Naive B cell (primary cell): ENCODE measurements around the gene KMT5B. TPM values are rescaled to one million over a fixed set of nuclear protein-coding genes. Genes with fewer than 3 reads are reported as not detected.

ENCODE experiments used
- ATAC-seq, 2 donors: fragments of 150-1000 bp; cut with Tn5 transposase; 2 replicates each; pipeline ENCODE4 v1.10.0; 2021; ENCODE audit warnings: low read depth in 2 of 2, mild to moderate bottlenecking in 2 of 2, moderate library complexity in 2 of 2
- DNase-seq: peaks from one replicate; pipeline ENCODE4 v3.0.0; 2022
- H3K27ac Mint-ChIP-seq, 6 donors: one replicate each; pipeline ENCODE4 v1.8.0; 2020 to 2022; ENCODE audit warnings: mild to moderate bottlenecking in 6 of 6, mixed read lengths in 6 of 6, moderate library complexity in 5 of 6, inconsistent platforms in 2 of 6
- H3K27me3 Mint-ChIP-seq, 3 donors: one replicate each; pipeline ENCODE4 v1.8.0; 2021 to 2022; ENCODE audit warnings: mixed read lengths in 3 of 3, mild to moderate bottlenecking in 1 of 3
- H3K36me3 Mint-ChIP-seq, 2 donors: one replicate each; pipeline ENCODE4 v1.8.0; 2020 to 2022; ENCODE audit warnings: mixed read lengths in 2 of 2, inconsistent platforms in 1 of 2, mild to moderate bottlenecking in 1 of 2
- H3K4me1 Mint-ChIP-seq, 3 donors: one replicate each; pipeline ENCODE4 v1.8.0; 2020 to 2022; ENCODE audit warnings: mixed read lengths in 3 of 3, inconsistent platforms in 1 of 3, mild to moderate bottlenecking in 1 of 3, moderate library complexity in 1 of 3
- H3K4me3 Mint-ChIP-seq, 8 donors: one replicate each; pipeline ENCODE4 v1.8.0; 2020 to 2022; ENCODE audit warnings: mild to moderate bottlenecking in 8 of 8, mixed read lengths in 8 of 8, moderate library complexity in 8 of 8, inconsistent platforms in 2 of 8
- H3K9me3 Mint-ChIP-seq, 7 donors: one replicate each; pipeline ENCODE4 v1.8.0; 2020 to 2022; ENCODE audit warnings: mixed read lengths in 7 of 7, mild to moderate bottlenecking in 5 of 7, inconsistent platforms in 2 of 7, moderate library complexity in 1 of 7
- polyA plus RNA-seq, 6 donors: library from polyadenylated mRNA; unstranded; fragments of 300-500 nt; fragmentation: Illumina TruSeq; gene quantifications; one replicate each; pipeline ENCODE4 v1.2.3, GENCODE V29; 2021; ENCODE audit warnings: low read depth in 6 of 6

The KMT5B gene
- polyA plus RNA-seq, 6 donors from 2014 or later = 34.7 to 67.8 (median 46.3) TPM

DNA sequence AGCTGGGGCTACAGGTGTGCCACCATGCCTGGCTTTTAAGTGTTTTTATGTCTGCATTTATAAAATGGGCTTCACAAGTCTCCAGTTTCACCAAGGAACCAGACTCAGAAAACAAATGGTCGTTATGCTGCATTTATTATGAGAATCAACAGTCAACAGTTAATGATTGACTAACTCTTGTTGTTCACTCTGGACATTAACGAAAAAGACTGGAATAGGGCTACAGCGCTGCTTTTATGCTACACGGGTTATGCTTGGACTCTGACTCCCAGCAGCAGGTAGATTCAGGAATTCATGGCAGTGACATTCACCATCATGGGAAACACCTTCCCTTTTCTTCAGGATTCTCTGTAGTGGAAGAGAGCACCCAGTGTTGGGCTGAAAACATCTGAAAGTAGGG, 47.5 kb downstream of the KMT5B start:
- H3K36me3 Mint-ChIP-seq = peaks cover 15 to 22% of the 10 kb centered on the region in 2 donors
- peaks cover 0 to 4% (median 0%) of the 10 kb centered on the region in 3 donors for H3K4me1 Mint-ChIP-seq
- DNase-seq (no peak), ATAC-seq (no peak)
- H3K27ac Mint-ChIP-seq = peak overlapping the region in 1 of 6 donors; percentile 38
- no peaks in the 10 kb centered on the region for H3K27me3 Mint-ChIP-seq
- no peaks in the 10 kb centered on the region for H3K9me3 Mint-ChIP-seq
- no peak overlapping the region for H3K4me3 Mint-ChIP-seq

DNA sequence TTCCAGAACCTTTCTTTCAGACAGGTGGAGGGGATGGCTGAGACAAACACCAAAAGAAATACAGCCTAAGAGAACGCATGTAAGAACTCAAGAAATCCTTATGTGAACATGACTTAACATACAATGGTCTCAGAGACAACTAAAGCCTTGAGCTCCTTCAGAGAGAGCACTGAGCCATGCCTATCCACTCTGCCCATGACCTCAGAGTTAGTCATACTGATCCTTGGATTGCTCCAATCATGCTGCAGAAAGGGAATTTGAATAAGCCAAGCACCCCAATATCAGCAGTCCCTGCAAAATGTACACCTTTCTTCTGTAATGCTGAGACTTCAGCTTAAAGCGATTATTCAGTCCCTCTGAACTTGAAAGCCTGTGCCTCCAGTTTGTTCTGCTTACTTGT, 48.7 kb downstream of the KMT5B start:
- no peaks in the 10 kb centered on the region for H3K27me3 Mint-ChIP-seq
- H3K27ac Mint-ChIP-seq = peak overlapping the region in 2 of 6 donors; percentile 52 to 82
- no peaks in the 10 kb centered on the region for H3K9me3 Mint-ChIP-seq
- peaks cover 13 to 15% of the 10 kb centered on the region in 2 donors for H3K36me3 Mint-ChIP-seq
- DNase-seq = no peak
- H3K4me1 Mint-ChIP-seq = peaks cover 0 to 4% (median 0%) of the 10 kb centered on the region in 3 donors
- no peak for ATAC-seq
- H3K4me3 Mint-ChIP-seq = no peak overlapping the region

DNA sequence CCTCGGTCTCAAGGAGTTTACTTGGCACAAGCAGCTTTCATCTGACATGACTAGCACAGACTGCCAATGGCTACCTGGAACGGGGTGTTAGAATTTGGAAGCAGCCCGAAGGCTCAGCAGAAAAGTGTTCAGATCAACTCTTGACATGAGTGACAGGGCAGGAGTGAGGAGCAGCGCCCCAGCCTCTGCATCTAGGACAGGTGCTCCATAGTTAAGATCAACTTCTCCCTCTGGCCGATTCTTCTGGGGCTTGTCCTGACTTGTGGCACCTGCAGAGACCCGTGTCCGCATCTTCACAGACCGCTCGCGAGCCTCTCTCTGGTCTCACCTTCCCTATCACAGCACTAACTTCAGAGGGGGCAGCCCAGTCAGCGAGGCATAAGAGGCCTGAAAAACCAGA, 49.4 kb downstream of the KMT5B start:
- H3K27ac Mint-ChIP-seq = peak overlapping the region in 2 of 6 donors; percentile 10 to 52
- peaks cover 0 to 2% (median 0%) of the 10 kb centered on the region in 3 donors for H3K4me1 Mint-ChIP-seq
- H3K27me3 Mint-ChIP-seq = no peaks in the 10 kb centered on the region
- DNase-seq = no peak
- ATAC-seq = no peak
- peak overlapping the region in 1 of 8 donors; percentile 52 for H3K4me3 Mint-ChIP-seq
- no peaks in the 10 kb centered on the region for H3K9me3 Mint-ChIP-seq
- H3K36me3 Mint-ChIP-seq = peaks cover 10 to 11% of the 10 kb centered on the region in 2 donors

DNA sequence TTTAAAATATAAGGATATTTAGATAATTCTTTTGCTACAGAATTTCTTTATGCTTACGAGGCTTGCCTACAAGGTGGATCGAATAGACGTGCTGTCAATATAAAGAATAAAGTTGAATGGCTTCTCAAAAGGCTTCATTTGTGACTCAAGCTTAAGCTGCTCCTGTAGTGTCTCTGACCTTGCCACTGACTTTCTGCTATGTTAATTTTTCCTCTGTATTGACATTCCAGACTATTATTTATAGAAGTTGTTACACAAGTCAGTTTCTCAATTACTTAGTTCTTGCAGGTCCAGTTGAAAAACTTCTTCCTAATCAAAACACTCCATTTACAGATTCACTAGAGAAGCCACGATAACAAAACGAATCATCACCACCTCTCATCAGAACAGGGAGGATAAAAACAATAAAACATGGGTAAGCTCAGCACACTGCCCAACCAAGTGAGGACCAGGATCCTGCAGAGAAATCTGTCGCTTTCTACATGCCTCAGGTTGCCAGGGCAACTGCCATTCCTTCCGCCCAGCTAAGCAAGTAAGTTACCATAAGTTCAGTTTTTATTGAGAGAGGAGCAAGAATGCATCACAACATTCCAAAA, 52.9 kb downstream of the KMT5B start:
- H3K4me1 Mint-ChIP-seq = peaks cover 0 to 3% (median 0%) of the 10 kb centered on the region in 3 donors
- no peaks in the 10 kb centered on the region for H3K36me3 Mint-ChIP-seq
- H3K27ac Mint-ChIP-seq = no peak overlapping the region
- no peaks in the 10 kb centered on the region for H3K9me3 Mint-ChIP-seq
- ATAC-seq (no peak), DNase-seq (no peak)
- H3K4me3 Mint-ChIP-seq = no peak overlapping the region
- H3K27me3 Mint-ChIP-seq = no peaks in the 10 kb centered on the region

DNA sequence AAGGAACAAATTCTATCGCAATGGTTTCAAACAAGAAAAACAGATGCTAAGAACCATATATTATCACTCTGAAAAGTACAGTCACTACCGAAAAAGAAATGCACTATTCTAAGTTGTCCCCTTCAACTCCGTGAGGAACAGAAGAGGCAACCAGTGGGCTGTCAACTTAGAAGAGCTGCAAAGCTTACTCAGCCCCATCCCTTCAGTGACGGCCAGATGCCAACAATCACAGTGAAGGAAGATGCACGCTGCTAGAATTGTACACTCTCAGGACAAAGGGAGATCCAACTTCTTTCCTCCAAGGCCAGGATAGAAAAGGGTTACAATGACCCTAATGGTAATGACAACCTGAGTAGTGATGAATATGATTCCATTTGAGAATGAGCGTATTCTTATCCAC, 53.4 kb downstream of the KMT5B start:
- H3K4me1 Mint-ChIP-seq = peaks cover 0 to 3% (median 0%) of the 10 kb centered on the region in 3 donors
- H3K4me3 Mint-ChIP-seq = no peak overlapping the region
- H3K27me3 Mint-ChIP-seq = no peaks in the 10 kb centered on the region
- DNase-seq (no peak), ATAC-seq (no peak)
- peak overlapping the region in 2 of 6 donors; percentile 33 to 44 for H3K27ac Mint-ChIP-seq
- no peaks in the 10 kb centered on the region for H3K9me3 Mint-ChIP-seq
- H3K36me3 Mint-ChIP-seq = no peaks in the 10 kb centered on the region

DNA sequence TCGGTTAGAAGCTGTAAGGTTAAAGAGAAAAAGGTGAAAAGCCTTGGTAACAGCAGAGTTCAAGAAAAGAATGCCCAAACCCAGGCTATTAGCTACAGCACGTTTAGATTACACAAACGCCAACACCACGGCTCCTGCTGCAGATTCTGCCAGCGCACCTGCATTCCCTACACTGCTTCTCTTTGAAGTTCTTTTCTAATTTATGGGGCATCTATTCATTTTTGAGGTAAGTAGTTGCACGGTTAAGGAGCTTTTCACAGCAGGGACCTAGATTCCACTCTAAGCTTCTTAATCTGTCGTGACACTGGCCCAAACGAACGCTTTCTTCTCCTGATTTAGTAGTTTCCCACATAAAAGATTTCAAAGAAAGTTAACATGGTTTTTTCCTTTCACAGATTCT, 53.9 kb downstream of the KMT5B start:
- no peaks in the 10 kb centered on the region for H3K9me3 Mint-ChIP-seq
- ATAC-seq (no peak), DNase-seq (no peak)
- peaks cover 0 to 3% (median 0%) of the 10 kb centered on the region in 3 donors for H3K4me1 Mint-ChIP-seq
- H3K4me3 Mint-ChIP-seq = no peak overlapping the region
- no peaks in the 10 kb centered on the region for H3K27me3 Mint-ChIP-seq
- H3K36me3 Mint-ChIP-seq = no peaks in the 10 kb centered on the region
- H3K27ac Mint-ChIP-seq = peak overlapping the region in 3 of 6 donors; percentile 33 to 44 (median 38)

DNA sequence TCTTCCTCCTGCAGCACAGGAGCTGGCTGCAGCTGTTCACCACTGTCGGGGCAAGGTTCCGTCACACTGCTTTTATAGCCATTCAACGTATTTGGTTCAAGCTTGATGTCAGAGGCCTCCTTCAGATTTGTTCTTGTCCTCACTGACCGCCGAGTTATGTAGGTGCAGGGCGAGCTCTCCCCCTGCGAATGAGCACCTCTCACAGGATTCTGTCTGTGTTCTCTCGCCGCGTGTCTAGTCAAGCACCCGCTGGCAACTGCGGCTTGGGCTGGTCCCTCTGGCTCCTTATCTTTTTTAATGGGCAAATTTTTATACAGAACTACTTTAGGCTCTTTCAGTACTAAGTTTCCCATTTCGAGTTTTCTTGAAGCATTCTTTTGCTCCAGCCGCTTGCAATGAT, 54.5 kb downstream of the KMT5B start:
- no peaks in the 10 kb centered on the region for H3K36me3 Mint-ChIP-seq
- H3K27me3 Mint-ChIP-seq = no peaks in the 10 kb centered on the region
- no peak for ATAC-seq
- DNase-seq = no peak
- no peaks in the 10 kb centered on the region for H3K9me3 Mint-ChIP-seq
- H3K27ac Mint-ChIP-seq = no peak overlapping the region
- no peak overlapping the region for H3K4me3 Mint-ChIP-seq
- peaks cover 0 to 3% (median 0%) of the 10 kb centered on the region in 3 donors for H3K4me1 Mint-ChIP-seq

DNA sequence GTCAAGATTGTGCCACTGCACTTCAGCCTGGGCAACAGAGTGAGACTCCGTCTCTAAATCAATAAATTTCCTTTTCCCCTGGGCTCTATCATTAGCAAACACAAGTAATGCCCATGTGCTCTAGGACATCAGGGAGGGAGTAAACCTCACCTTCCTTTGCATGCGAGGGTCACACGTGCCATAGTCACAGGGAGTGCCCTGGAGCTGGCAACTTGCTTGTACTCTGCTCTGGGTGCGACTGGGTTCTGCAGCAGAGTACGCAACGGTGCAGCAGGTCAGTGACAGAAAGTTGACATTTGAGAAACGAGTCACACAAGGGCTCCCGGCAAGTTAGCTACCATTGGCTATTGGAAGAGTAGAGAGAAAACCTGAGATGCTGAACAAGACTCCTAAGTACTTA, 59.4 kb downstream of the KMT5B start:
- Mint-ChIP-seq H3K27me3 (no peaks in the 10 kb centered on the region), H3K4me3 (no peak overlapping the region), H3K27ac (peak overlapping the region in 1 of 6 donors; percentile 44), H3K4me1 (peaks cover 0 to 16% (median 3%) of the 10 kb centered on the region in 3 donors), H3K9me3 (no peaks in the 10 kb centered on the region), H3K36me3 (no peaks in the 10 kb centered on the region)
- ATAC-seq (no peak), DNase-seq (no peak)

DNA sequence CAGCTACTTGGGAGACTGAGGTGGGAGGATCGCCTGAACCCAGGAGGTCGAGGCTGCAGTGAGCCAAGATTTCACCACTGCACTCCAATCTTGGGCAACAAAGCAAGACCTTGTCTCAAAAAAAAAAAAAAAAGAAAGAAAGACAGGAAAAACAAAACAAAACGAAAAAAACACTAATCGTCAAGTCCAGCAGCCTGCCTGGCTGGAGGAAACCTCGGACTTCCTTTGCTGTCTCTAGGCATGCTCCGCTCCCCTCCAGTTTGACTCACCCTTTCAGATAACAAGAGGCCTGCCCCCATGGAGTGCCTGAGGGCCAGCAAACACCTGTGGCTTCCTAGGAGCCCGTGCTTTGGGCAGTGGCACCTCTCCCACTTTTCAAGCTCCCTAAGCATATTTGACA, 63.1 kb downstream of the KMT5B start:
- DNase-seq = no peak
- no peaks in the 10 kb centered on the region for H3K9me3 Mint-ChIP-seq
- no peaks in the 10 kb centered on the region for H3K36me3 Mint-ChIP-seq
- H3K4me1 Mint-ChIP-seq = peaks cover 0 to 16% (median 0%) of the 10 kb centered on the region in 3 donors
- H3K27ac Mint-ChIP-seq = no peak overlapping the region
- peaks cover 0 to 6% (median 0%) of the 10 kb centered on the region in 3 donors for H3K27me3 Mint-ChIP-seq
- no peak overlapping the region for H3K4me3 Mint-ChIP-seq
- no peak for ATAC-seq

DNA sequence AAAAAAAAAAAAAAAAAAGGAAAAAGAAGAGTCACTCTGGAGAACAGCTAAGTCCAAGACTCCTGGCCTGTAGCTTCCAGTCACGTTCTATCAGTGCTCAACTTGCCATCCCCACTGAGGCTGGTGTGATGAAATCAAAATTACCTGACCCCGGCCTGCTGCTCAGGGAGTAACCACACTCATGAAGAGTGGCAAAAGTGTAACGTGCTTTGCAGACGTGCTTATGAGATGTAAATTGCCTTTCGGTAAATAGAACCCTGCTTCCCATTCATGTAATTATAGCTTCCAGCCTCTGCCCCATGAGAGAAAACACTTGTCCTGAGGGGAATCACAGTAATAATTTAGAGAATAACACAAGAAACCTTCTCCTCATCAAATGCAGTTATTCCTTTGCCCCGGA, 63.7 kb downstream of the KMT5B start:
- no peaks in the 10 kb centered on the region for H3K36me3 Mint-ChIP-seq
- H3K4me3 Mint-ChIP-seq = no peak overlapping the region
- peak overlapping the region in 1 of 6 donors; percentile 13 for H3K27ac Mint-ChIP-seq
- H3K27me3 Mint-ChIP-seq = peaks cover 0 to 6% (median 0%) of the 10 kb centered on the region in 3 donors
- DNase-seq (no peak), ATAC-seq (no peak)
- H3K4me1 Mint-ChIP-seq = peaks cover 0 to 16% (median 0%) of the 10 kb centered on the region in 3 donors
- H3K9me3 Mint-ChIP-seq = no peaks in the 10 kb centered on the region

DNA sequence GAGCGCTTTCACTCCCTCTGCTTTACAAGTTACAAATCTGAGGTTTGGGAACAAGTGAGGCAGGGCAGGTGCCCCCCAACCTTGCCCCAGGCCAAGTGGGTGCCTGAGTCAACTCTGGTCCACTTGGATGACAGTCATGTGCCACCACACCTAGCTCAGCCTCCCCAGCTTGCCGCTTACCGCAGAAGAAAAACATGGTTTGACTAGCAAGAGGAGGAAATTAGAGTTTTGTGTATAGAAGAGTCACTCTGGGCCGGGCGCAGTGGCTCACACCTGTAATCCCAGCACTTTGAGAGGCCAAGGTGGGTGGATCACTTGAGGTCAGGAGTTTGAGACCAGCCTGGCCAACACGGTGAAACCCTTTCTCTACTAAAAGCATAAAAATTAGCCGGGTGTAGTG, 64.2 kb downstream of the KMT5B start:
- Mint-ChIP-seq H3K9me3 (no peaks in the 10 kb centered on the region), H3K27me3 (peaks cover 0 to 6% (median 0%) of the 10 kb centered on the region in 3 donors), H3K36me3 (no peaks in the 10 kb centered on the region), H3K4me3 (no peak overlapping the region), H3K27ac (peak overlapping the region in 2 of 6 donors; percentile 18 to 44), H3K4me1 (peaks cover 0 to 16% (median 0%) of the 10 kb centered on the region in 3 donors)
- DNase-seq (no peak), ATAC-seq (no peak)

DNA sequence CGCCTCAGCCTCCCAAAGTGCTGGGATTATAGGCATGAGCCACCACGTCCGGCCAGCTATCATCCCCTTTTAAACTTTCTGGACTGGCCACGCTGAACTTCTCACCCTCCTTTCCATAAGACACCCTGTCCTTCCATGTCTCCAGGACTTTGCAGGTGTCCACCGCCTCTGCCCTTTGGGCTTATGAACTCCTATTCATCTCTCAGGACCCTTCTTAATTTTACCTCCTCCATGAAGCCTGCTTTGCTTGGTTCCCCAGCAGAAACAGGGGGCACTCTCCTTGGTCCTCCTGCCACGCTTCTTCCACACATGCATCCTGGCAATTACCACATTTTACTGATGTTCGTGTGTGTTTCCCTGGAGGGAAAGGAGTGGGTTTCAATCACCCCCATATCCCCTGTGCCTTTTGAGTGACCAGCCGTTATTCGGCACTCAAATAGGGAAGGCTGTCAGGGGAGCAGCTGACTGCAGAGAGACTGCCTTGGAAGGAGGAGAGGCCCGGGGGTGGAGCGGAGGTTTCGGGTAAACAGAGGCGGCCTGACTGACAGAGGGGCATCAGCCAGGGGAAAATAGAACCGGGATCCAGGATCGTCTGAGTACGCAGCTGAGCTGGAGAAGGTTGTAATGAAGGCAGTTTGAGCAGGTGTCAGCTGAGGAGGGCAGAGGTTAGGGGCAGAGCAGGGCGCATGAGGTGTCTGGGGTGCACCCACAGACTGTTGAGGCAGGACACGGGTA, 64.9 kb downstream of the KMT5B start:
- Mint-ChIP-seq H3K4me3 (no peak overlapping the region), H3K27ac (peak overlapping the region in 1 of 6 donors; percentile 81), H3K4me1 (peaks cover 0 to 16% (median 0%) of the 10 kb centered on the region in 3 donors), H3K9me3 (no peaks in the 10 kb centered on the region), H3K36me3 (no peaks in the 10 kb centered on the region), H3K27me3 (peaks cover 0 to 6% (median 0%) of the 10 kb centered on the region in 3 donors)
- ATAC-seq (no peak), DNase-seq (no peak)

DNA sequence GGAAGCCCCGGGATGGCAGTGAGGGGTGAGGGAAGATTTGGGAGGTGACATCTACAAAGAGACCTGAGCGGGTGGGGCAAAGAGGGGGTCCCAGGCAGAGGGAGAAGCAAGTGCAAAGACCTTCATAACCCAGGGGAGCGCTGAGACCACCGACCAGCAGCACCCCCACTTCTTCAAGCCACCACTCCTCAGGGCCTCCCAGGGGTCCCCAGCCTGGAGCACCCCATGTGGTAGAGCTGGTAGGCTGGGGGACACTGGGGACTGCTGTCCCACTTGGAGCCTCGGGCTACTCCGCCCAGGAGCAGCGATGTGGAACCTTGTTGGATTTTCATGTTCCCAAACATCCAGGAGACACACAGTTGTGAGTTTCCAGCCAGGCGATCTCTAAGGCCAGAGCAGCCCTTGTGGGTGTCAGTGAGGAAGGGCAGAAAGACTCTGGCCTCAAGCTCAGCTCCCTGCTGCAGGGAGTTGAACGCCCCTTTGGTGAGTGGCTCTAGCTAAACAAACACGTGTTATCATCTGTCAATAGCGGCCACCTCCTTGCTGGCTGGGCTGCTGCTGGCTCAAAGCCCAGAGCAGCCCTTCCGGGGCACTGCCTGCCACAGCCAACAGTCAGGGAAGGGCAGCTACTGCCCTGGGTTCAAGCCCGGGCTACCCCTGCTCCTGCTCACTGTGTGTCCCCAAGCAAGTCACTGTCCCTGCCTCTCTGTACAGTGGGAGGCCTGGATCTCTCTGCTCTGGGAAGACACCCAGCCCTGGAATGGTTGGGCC, 66.2 kb downstream of the KMT5B start:
- H3K36me3 Mint-ChIP-seq = no peaks in the 10 kb centered on the region
- peaks cover 0 to 9% (median 3%) of the 10 kb centered on the region in 3 donors for H3K27me3 Mint-ChIP-seq
- no peak overlapping the region for H3K4me3 Mint-ChIP-seq
- no peaks in the 10 kb centered on the region for H3K9me3 Mint-ChIP-seq
- peaks cover 0 to 11% (median 3%) of the 10 kb centered on the region in 3 donors for H3K4me1 Mint-ChIP-seq
- no peak overlapping the region for H3K27ac Mint-ChIP-seq
- DNase-seq (no peak), ATAC-seq (no peak)
